Lung (tissue), 12 donors: ENCODE measurements around the gene KRT6A. TPM values are rescaled to one million over a fixed set of nuclear protein-coding genes. Genes with fewer than 3 reads are reported as not detected.

Experiments used
- ATAC-seq: fragments of 200-7000 bp; cut with Tn5 transposase; one replicate; pipeline ENCODE4 v1.9.1; 2020; ENCODE audit warnings: moderate number of reproducible peaks; ENCODE audit not compliant: insufficient read depth, low FRiP score
- DNase-seq, 3 donors: peaks; one replicate each; pipeline ENCODE4 v3.0.0-alpha.2; 2013 to 2017
- H3K27ac ChIP-seq, 2 donors: one replicate each; pipeline ENCODE4 v1.5.1; 2013; ENCODE audit warnings: mild to moderate bottlenecking in 2 of 2, moderate library complexity in 2 of 2, control low read depth in 1 of 2, inconsistent platforms in 1 of 2, low read depth in 1 of 2, low read length in 1 of 2
- H3K27me3 ChIP-seq, 3 donors: one replicate each; pipeline ENCODE4 v1.5.1; 2013; ENCODE audit warnings: low read length in 2 of 3; ENCODE audit not compliant: control insufficient read depth in 3 of 3, insufficient read depth in 3 of 3
- H3K36me3 ChIP-seq, 4 donors: one replicate each; pipeline ENCODE4 v1.5.1; 2013; ENCODE audit warnings: low read length in 4 of 4, mild to moderate bottlenecking in 1 of 4, moderate library complexity in 1 of 4; ENCODE audit not compliant: control insufficient read depth in 4 of 4, insufficient read depth in 4 of 4
- H3K4me1 ChIP-seq, 5 donors: one replicate each; pipeline ENCODE4 v1.5.1; 2013; ENCODE audit warnings: low read length in 5 of 5, mild to moderate bottlenecking in 2 of 5, moderate library complexity in 1 of 5; ENCODE audit not compliant: control insufficient read depth in 5 of 5, insufficient read depth in 5 of 5
- H3K4me3 ChIP-seq: one replicate; pipeline ENCODE4 v1.5.1; 2013; ENCODE audit warnings: mild to moderate bottlenecking, control low read depth, moderate library complexity
- H3K9ac ChIP-seq, 2 donors: one replicate each; pipeline ENCODE4 v1.5.1; 2013; ENCODE audit warnings: low read length in 2 of 2, control low read depth in 1 of 2; ENCODE audit not compliant: insufficient read depth in 1 of 2
- H3K9me3 ChIP-seq, 4 donors: one replicate each; pipeline ENCODE4 v1.5.1; 2013; ENCODE audit warnings: low read length in 3 of 4, mild to moderate bottlenecking in 1 of 4, moderate library complexity in 1 of 4; ENCODE audit not compliant: control insufficient read depth in 4 of 4, insufficient read depth in 3 of 4
- WGBS, 2 donors: extraction: QIAGEN DNeasy Blood & Tissue Kit; methylation state at CpG; one replicate each; pipeline ENCODE4 v1.1.7; 2013; 5-methylcytosine and 5-hydroxymethylcytosine counted together
- polyA plus RNA-seq, 2 donors: library from polyadenylated mRNA; stranded (reverse); fragments of 200-250 nt; gene quantifications; one replicate each; pipeline ENCODE4 v1.2.1, GENCODE V29; 2013
- total RNA-seq, 2 donors: library from RNA; depleted of rRNA in 1 of 2; stranded (reverse); fragments of >200 nt in 1 of 2; gene quantifications; one replicate each; pipeline ENCODE4 v1.2.1, GENCODE V29; 2014 to 2021
- TF ChIP-seq, protein P1 (sequence below): IDR thresholded peaks from 2 replicates; pipeline ENCODE4 v1.5.1; 2012; ENCODE audit warnings: mild to moderate bottlenecking; ENCODE audit errors: control extremely low read depth, extremely low read depth
- donor health status: control.
- donor health status: control.
- donor health status: Bipolar disorder and iron deficiency.
- donor health status: healthy.
- donor health status: DM: yes; HTN: yes; CAD: no.

The KRT6A gene
- total and polyA plus RNA-seq, 4 donors, result 0.65 to 46.8 (median 7.3) TPM

GRCh38 chr12:52496590-52497071 lies 3.6 kb upstream of the KRT6A start:
- Histone ChIP-seq H3K4me1 (peaks cover 0 to 3% (median 0%) of the 10 kb centered on the region in 5 donors), H3K27ac (no peak overlapping the region), H3K36me3 (no peaks in the 10 kb centered on the region), H3K4me3 (no peak overlapping the region), H3K9me3 (no peaks in the 10 kb centered on the region), H3K27me3 (peaks cover 0 to 8% (median 0%) of the 10 kb centered on the region in 3 donors), H3K9ac (no peak overlapping the region)
- ATAC-seq, result no peak
- DNase-seq, result no peak
- TF ChIP-seq, protein P1, sequence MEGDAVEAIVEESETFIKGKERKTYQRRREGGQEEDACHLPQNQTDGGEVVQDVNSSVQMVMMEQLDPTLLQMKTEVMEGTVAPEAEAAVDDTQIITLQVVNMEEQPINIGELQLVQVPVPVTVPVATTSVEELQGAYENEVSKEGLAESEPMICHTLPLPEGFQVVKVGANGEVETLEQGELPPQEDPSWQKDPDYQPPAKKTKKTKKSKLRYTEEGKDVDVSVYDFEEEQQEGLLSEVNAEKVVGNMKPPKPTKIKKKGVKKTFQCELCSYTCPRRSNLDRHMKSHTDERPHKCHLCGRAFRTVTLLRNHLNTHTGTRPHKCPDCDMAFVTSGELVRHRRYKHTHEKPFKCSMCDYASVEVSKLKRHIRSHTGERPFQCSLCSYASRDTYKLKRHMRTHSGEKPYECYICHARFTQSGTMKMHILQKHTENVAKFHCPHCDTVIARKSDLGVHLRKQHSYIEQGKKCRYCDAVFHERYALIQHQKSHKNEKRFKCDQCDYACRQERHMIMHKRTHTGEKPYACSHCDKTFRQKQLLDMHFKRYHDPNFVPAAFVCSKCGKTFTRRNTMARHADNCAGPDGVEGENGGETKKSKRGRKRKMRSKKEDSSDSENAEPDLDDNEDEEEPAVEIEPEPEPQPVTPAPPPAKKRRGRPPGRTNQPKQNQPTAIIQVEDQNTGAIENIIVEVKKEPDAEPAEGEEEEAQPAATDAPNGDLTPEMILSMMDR, result no peak
- 73 to 93% methylated on average over 4 of the region's 4 CpGs for WGBS, 2 donors

DNA sequence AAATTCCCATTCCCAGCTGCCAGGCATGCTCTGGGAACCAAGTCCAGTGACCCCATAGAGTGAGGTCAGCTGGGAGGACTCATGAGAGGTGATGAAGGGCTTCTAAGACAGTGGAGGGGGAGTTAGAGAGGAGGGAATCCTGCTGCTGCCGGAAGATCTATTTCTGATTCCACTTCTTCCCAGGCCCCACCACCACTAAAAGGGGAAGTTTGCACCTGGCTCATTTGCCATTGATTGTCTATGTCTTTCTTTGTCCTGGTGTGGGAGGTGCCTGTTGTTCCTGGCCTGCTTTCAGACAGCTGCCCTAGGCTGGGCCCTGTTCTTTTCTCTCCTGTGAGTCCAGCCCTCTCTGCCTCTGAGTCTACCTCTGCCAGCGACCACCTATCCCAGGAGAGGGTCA lies 3.0 kb upstream of the KRT6A start:
- WGBS, 2 donors, result 59 to 81% methylated on average over 2 of the region's 2 CpGs
- Histone ChIP-seq H3K36me3 (no peaks in the 10 kb centered on the region), H3K9ac (no peak overlapping the region), H3K4me1 (peaks cover 0 to 3% (median 0%) of the 10 kb centered on the region in 5 donors), H3K27ac (no peak overlapping the region), H3K9me3 (no peaks in the 10 kb centered on the region), H3K4me3 (no peak overlapping the region), H3K27me3 (peaks cover 0 to 8% (median 0%) of the 10 kb centered on the region in 3 donors)
- TF ChIP-seq, protein P1, result no peak
- ATAC-seq (no peak), DNase-seq (no peak)

- TF ChIP-seq, protein P1, result no peak
- no peaks in the 10 kb centered on the region for H3K9me3 ChIP-seq
- 43 to 49% methylated on average over 3 of the region's 3 CpGs for WGBS, 2 donors
- DNase-seq, result peak in 1 of 3 donors; percentile 2
- no peak overlapping the region for H3K4me3 ChIP-seq
- peaks cover 0 to 8% (median 0%) of the 10 kb centered on the region in 3 donors for H3K27me3 ChIP-seq
- no peaks in the 10 kb centered on the region for H3K36me3 ChIP-seq
- H3K27ac ChIP-seq, result no peak overlapping the region
- no peak for ATAC-seq
- H3K9ac ChIP-seq, result no peak overlapping the region
- H3K4me1 ChIP-seq, result peaks cover 0 to 3% (median 0%) of the 10 kb centered on the region in 5 donors
Observed at GRCh38 chr12:52495389-52495788, 2.3 kb upstream of the KRT6A start.

DNA sequence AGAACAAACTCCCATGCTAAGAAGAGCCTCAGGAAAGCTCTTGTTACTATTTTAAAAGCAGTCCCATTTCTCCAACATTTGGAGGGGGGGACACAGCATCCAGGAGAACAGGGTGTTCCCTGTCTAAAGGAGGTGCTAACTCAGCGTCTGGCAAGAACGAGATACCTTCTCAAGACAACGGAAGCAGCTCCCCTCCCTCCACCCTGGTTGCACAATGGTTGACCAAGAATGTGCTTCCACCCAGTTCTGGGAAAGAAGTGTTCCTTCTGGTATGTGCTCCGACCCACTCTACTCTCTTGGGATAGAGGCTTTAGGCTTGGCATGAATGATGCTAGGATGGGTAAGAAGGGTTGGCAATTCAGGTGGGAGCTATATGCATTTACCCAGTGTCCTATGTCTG lies 1.5 kb upstream of the KRT6A start:
- 33% methylated on average over 4 of the region's 4 CpGs for WGBS, 2 donors
- peaks cover 0 to 10% (median 0%) of the 10 kb centered on the region in 3 donors for H3K27me3 ChIP-seq
- no peaks in the 10 kb centered on the region for H3K9me3 ChIP-seq
- no peak overlapping the region for H3K27ac ChIP-seq
- ATAC-seq (peak; percentile 71), DNase-seq (peak in 1 of 3 donors; percentile 4)
- TF ChIP-seq, protein P1, result no peak
- no peaks in the 10 kb centered on the region for H3K36me3 ChIP-seq
- peaks cover 0 to 3% (median 0%) of the 10 kb centered on the region in 5 donors for H3K4me1 ChIP-seq
- H3K4me3 ChIP-seq, result no peak overlapping the region
- H3K9ac ChIP-seq, result no peak overlapping the region
